Left kidney (tissue), 8 donors: ENCODE results near the gene PTCSC3. TPM values are rescaled to one million over a fixed set of nuclear protein-coding genes. Genes with fewer than 3 reads are reported as not detected.

Experiments
- DNase-seq: peaks from one replicate; pipeline ENCODE4 v3.0.0-alpha.2; 2013
- long read RNA-seq, 8 donors: transcript quantifications; one replicate each; lab custom pipeline, GENCODE V29; 2026
- polyA plus RNA-seq: library from polyadenylated mRNA; unstranded; fragments of 120-200 nt; gene quantifications from one replicate; pipeline ENCODE4 v1.2.1, GENCODE V29; 2013; ENCODE audit not compliant: insufficient read length

PTCSC3 gene
- 0.67 TPM for polyA plus RNA-seq
- long read RNA-seq, donor 1, partial matches to known transcripts: 0 of 1 reads
- long read RNA-seq, donor 1, other reads (novel, unspliced or antisense): 0 of 1 reads
- long read RNA-seq, donor 2, partial matches to known transcripts: 0 of 1 reads
- long read RNA-seq, donor 2, other reads (novel, unspliced or antisense): 0 of 1 reads
- long read RNA-seq, donor 3: 0 reads
- long read RNA-seq, donor 4: 0 reads
- long read RNA-seq, donor 5: 0 reads
- long read RNA-seq, donor 6: 0 reads
- long read RNA-seq, donor 7, partial matches to known transcripts: 0 of 1 reads
- long read RNA-seq, donor 7, other reads (novel, unspliced or antisense): 0 of 1 reads
- long read RNA-seq, donor 8: 0 reads

- no peak for DNase-seq
Observed at GRCh38 chr14:36176524-36176923, at the start of gene PTCSC3. PTCSC3 (minus strand) TSS chr14:36176722.

DNA sequence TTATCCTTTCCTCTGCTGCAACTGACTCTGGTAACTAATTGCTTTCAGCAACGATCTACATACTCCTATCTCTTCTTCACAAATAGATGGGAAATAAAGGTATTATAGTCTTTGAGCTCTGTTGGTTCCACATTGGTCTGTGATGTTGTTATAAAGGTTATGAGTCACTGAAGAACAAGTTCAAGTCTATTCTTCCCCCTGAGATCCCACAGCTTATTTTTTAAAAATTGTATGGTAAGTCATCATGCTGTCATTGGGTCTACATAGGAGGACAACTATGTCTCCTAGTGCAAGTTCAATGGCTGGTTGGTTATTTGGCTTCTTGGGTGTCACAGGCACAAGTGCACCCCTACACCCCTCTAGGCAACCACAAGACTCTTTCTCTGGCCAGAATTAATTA lies 49.6 kb upstream of the PTCSC3 start:
- DNase-seq: no peak

- no peak for DNase-seq
Observed at GRCh38 chr14:36224176-36224575, 47.7 kb upstream of the PTCSC3 start.

DNA sequence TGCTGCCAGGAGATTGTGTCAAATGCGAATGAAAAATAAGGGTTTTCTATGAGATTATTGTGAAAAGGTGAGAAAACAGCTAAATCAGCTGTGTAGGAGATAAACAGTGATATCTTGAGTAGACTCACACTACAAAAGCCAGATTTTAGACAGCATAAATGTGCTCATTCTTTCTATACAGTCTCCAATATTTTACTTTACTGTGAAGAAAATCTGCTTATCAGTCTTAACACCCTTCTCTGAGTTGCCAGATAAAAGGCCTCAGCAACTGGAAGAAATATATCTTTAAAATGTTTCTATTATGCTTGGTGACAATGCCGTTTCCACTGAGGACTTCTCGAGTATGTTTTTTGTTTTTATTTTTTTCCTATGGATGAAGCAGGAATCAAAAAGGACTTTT lies 47.0 kb upstream of the PTCSC3 start:
- no peak for DNase-seq

DNA sequence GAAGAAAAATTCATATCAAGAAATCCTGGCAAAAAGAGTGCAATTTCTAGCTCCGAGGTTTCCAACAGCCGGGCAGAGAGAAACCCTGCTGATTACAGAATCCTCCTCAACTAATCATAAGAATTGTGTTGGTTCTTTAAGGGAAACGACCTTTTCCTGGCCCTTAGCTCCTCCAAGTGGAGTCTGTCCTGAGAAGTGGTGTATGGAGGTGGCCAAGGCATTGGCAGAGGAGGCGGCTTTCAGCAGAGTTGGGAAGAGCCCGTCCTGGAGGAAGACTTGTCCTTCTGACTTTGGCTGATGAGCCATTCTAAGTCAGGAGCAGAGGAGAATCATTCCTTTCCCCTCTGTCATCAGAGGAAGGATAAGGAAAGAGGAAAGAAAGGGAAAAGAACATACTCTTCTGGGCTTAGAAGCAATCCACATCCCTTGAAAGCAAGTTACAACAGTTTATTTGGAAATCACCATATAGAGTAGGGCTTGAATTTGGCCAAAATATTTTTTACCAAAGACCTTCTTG lies 46.5 kb upstream of the PTCSC3 start:
- no peak for DNase-seq

- DNase-seq: no peak
Observed at GRCh38 chr14:36222337-36222736, 45.8 kb upstream of the PTCSC3 start.

DNA sequence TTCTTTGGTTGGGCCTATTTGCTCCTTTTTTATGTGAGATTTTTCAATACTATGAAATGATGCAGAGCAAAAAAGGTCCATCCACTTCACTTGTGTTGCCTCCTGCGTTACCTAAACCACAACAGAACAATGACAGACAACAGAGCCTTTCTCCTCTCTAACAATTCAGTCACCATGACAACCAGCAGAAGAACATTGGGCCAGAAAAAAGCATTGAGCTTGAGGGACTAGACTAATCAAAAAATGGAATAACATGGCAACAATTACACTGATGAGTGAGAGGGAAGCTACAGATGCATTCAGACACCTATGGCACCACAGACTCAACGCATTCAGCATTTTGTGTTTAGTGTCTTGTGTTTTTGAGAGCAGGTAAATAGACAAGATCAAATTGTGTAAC lies 44.6 kb upstream of the PTCSC3 start:
- no peak for DNase-seq

DNA sequence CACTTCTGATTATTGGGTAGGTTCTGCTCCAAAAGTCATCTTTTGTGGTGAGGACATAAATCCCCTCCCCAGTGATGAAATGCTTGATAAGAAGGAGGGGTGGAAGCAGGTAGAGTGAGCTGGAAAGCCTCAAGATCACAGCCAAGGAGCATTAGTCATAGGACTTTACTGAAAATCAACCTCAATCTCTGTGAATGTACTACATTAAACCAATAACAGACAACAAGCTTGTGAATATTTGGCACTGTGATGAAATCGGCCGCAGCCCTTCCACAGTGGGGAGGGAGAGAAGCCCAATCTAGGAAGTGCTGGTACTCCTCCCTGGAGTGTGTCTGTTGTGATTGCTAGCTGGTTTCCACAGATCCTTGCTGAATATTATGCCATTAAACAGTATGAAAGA lies 41.2 kb upstream of the PTCSC3 start:
- DNase-seq: no peak

DNA sequence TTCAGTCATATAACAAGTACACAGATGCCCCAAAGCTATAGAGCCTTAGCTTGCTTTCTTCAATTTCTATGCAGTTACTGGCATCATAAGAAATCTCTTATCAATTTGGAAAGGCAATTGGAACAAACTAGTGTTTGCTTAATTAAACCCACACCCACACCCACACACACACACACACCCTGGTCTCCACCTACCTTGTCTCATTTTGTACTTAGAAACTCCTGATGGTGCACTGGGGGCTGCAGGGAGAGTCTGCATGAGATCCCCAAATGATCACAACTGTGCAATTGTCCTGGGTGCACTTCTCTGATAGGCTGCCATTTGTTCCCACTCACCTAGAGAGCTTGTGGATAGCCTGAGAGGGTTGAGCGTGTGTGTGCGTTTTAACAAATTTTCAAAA lies 40.5 kb upstream of the PTCSC3 start:
- no peak for DNase-seq

DNA sequence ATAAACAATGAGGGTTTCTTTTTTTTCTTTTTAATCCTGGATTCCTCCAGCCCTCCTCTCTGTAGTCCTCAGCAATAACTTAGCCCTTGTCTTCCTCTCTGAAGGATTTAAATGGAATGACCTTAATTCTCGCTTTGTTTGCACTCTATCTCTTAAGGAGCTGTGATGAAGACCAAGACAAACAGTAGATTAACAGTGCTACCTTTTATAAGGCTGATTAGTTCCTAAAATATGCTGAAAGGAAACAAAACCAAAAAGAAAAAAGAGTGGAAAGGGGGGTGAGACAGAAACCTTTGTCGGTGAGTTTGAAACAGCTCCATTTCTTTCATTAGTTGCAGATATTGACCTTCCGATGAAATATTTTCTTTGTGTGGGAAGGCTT lies 38.7 kb upstream of the PTCSC3 start:
- DNase-seq: no peak

- no peak for DNase-seq
Observed at GRCh38 chr14:36214476-36215216, 38.1 kb upstream of the PTCSC3 start.

- DNase-seq: no peak
Observed at GRCh38 chr14:36212987-36213386, 36.5 kb upstream of the PTCSC3 start.

DNA sequence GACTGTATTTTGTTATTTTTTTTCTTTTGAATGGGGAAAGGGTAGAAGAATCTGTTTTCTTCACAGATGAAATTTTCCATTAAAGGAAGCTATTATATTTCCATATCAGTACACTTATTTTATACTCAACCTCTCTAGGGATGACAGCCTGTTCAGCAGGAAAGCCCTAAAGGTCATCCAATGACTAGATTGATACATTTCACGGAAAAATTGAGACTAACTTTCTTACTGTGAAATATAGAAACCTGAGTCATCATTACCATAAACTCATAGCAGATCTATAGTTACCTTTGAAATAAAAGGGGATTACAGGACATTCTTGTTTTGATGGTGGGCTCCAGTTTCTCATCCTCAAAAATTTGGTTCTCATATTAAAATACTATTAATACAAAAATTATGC lies 36.1 kb upstream of the PTCSC3 start:
- DNase-seq: no peak

GRCh38 chr14:36208690-36209278 lies 32.3 kb upstream of the PTCSC3 start:
- no peak for DNase-seq

- no peak for DNase-seq
Observed at GRCh38 chr14:36207500-36207899, 31.0 kb upstream of the PTCSC3 start.

DNA sequence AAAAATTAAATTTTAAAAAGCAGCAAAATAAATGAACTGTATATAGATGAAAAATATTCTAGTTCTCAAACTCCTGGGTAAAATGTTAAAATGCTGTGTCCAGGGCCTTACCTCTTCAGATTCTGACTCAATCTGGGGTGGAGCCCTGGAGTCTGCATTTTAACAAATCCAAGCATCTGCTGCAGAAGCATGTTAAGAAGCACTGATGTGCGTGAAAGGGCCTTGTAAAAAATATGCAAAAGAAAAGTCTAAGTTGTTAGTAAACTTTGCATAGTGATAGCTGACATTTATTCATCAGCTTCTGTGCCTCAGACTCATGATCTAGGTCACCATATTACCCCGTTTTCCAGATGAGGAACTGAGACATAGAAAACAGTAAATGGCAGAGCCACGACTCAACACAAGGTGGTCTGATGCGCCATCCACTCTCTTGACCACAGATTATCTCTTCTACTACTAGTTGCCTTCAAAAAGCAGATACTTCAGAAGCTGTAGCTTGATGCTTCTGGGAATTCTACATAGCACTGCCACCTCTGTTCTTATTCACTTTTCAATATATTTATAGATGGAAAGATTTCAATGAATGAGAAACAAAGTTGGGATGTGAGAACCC lies 28.0 kb upstream of the PTCSC3 start:
- no peak for DNase-seq

- no peak for DNase-seq
Observed at GRCh38 chr14:36198378-36198777, 21.9 kb upstream of the PTCSC3 start.

DNA sequence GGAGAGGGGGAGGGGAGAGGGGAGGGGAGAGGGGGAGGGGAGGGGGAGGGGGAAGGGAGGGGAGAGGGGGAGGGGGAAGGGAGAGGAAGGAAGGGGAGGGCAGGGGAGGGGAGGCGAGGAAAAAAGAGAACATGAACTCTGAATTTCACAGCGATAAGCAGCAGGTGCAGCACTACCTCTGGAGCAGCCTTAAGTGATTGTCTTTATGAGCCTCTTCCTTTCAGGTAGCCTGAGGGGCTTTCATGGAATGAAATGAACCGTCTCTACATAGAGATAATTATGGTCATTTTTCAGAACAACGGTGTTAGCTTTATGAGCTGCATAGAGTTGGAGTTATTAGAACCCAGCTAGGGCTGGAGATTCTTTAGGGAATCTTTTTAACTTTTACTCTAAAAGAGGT lies 18.1 kb upstream of the PTCSC3 start:
- no peak for DNase-seq

DNA sequence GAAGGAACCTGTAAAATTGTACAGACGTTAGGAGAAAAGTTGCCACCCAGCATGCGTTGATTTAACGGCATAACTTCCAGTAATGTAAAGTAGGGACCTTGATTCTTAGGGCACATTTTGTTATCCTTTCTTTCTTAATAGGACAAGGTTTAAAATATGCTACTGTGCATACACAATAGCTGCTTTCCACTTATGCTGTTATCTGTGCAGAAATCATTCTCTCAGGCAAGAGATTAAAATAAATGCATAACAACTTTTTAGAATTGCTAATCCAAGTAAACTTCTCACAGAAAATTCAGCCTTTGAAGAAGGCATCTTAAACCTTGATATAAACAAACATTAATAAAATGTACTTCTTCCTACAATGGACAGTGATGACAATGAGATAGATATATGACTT lies 16.0 kb upstream of the PTCSC3 start:
- no peak for DNase-seq

GRCh38 chr14:36183402-36183801 lies 6.9 kb upstream of the PTCSC3 start:
- no peak for DNase-seq

DNA sequence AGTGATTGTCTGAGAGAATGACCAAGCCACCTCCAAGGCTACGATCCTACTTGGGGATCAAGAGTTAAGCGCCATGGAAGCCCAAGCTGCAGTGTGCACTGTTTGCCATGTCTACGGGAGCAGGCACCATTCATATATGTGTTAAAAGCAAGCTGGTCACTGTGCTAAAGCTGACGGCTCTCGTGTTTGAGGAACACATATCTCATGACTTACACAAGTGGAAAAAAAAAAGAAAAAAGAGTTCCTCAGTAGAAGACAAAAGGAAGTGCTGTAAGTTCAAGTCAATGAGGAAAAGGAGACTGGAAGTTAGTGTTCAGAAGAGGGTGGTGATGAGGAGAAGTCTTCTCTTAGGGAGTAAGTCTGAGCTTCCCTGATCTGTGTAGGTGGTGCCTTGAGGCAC lies 4.9 kb upstream of the PTCSC3 start:
- DNase-seq: no peak

DNA sequence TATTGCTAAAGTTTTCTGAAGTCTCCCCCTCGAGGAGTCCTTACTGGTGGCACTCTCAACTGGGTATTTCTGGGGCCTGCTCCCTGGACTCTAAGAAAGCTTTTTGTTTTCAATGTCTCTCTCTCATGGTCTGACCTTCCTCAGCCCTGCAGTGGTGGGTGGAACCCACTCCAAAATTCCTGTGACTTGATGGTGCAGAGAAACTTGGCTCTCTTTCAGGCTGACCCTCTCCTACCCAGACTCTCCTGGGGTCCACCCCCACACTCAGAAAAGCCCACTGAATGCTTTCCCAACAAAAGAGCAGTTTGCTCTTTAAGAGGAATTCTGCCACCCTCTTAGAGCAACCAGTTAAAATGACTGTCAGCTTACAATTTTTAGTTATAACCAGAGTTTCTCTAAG lies 967 bp upstream of the PTCSC3 start:
- DNase-seq: no peak
